Esophagus squamous epithelium (tissue), 5 donors: ENCODE data around the gene OVAAL. TPM values are rescaled to one million over a fixed set of nuclear protein-coding genes. Genes with fewer than 3 reads are reported as not detected.

ENCODE experiments used
- DNase-seq: peaks from one replicate; lab custom pipeline; 2025; lab: John Stamatoyannopoulos, UW
- H3K27ac ChIP-seq, 4 donors: fragments of 200-600 bp; sonication (generic); one replicate each; pipeline ENCODE4 v1.5.1; 2016 to 2019; ENCODE audit warnings: mild to moderate bottlenecking in 1 of 4
- H3K27me3 ChIP-seq, 4 donors: fragments of 200-600 bp; sonication (generic); 1 replicate in 3 of 4; 2 replicates in 1 of 4; pipeline versions ENCODE4 v1.5.1 to v1.6.0; 2017 to 2021; ENCODE audit warnings: antibody characterized with exemption in 1 of 4
- H3K36me3 ChIP-seq, 3 donors: fragments of 200-600 bp; sonication (generic); one replicate each; pipeline ENCODE4 v1.5.1; 2016 to 2019
- H3K4me1 ChIP-seq, 3 donors: fragments of 200-600 bp; sonication (generic); one replicate each; pipeline ENCODE4 v1.5.1; 2017 to 2019
- H3K4me3 ChIP-seq, 4 donors: fragments of 200-600 bp; sonication (generic); 1 replicate in 3 of 4; 2 replicates in 1 of 4; pipeline ENCODE4 v1.5.1; 2016 to 2019; ENCODE audit warnings: mild to moderate bottlenecking in 2 of 4, moderate library complexity in 1 of 4
- H3K9me3 ChIP-seq, 3 donors: fragments of 200-600 bp; sonication (generic); one replicate each; pipeline ENCODE4 v1.5.1; 2016 to 2019
- CTCF ChIP-seq, 6 experiments: fragments of 450-650 bp in 4 of 6; fragments of 200-600 bp in 2 of 6; sonication (generic) in 2 of 6; IDR thresholded peaks; one replicate each; pipeline ENCODE4 v1.5.1; 2016 to 2019; ENCODE audit warnings: antibody characterized with exemption in 6 of 6, mild to moderate bottlenecking in 4 of 6, moderate library complexity in 4 of 6
- POLR2A ChIP-seq, 4 donors: fragments of 450-650 bp; IDR thresholded peaks; one replicate each; pipeline ENCODE4 v1.6.1; 2017; ENCODE audit warnings: antibody characterized with exemption in 4 of 4, mild to moderate bottlenecking in 4 of 4, moderate library complexity in 3 of 4
- WGBS, 2 donors: methylation state at CpG; one replicate each; pipeline ENCODE4 v1.1.5; 2018; 5-methylcytosine and 5-hydroxymethylcytosine counted together
- intact Hi-C: fragments of 100-400 bp; cut with DNase I; formaldehyde crosslinking; loops from one replicate; pipeline ENCODE4 v1.15.0; 2022
- total RNA-seq, 4 donors: library from RNA; depleted of rRNA; stranded (reverse); fragments of >200 nt; gene quantifications; one replicate each; pipeline ENCODE4 v1.1.0, GENCODE V29; 2016
- donor health status: DM: yes; HTN: yes; CAD: no.

OVAAL gene
- total RNA-seq, 4 donors from 2014 or later, result not detected

- Histone ChIP-seq H3K27ac (peak overlapping the region in 3 of 4 donors; percentile 35 to 62 (median 37)), H3K27me3 (no peaks in the 10 kb centered on the region), H3K4me3 (no peak overlapping the region), H3K36me3 (no peaks in the 10 kb centered on the region), H3K9me3 (no peaks in the 10 kb centered on the region), H3K4me1 (peaks cover 0 to 12% (median 11%) of the 10 kb centered on the region in 3 donors)
- DNase-seq, result no peak
- 54 to 55% methylated on average over 14 of the region's 14 CpGs for WGBS, 2 donors
- no peak for TF ChIP-seq CTCF (IDR thresholded peaks at IDR 0.05)
- no peak for TF ChIP-seq POLR2A (IDR thresholded peaks at IDR 0.05)
- intact Hi-C loops, result no loop called here
These were observed 4.5 kb downstream of the OVAAL start for GRCh38 chr1:180563026-180563827.

GRCh38 chr1:180565121-180565871, 6.5 kb downstream of the OVAAL start:
- intact Hi-C loops, result no loop called here
- Histone ChIP-seq H3K36me3 (no peaks in the 10 kb centered on the region), H3K27ac (no peak overlapping the region), H3K4me1 (peaks cover 0 to 12% (median 11%) of the 10 kb centered on the region in 3 donors), H3K4me3 (no peak overlapping the region), H3K27me3 (no peaks in the 10 kb centered on the region), H3K9me3 (no peaks in the 10 kb centered on the region)
- 61 to 76% methylated on average over 4 of the region's 4 CpGs for WGBS, 2 donors
- no peak for TF ChIP-seq POLR2A (IDR thresholded peaks at IDR 0.05)
- no peak for TF ChIP-seq CTCF (IDR thresholded peaks at IDR 0.05)
- no peak for DNase-seq

GRCh38 chr1:180566026-180566425, 7.3 kb downstream of the OVAAL start:
- Histone ChIP-seq H3K4me1 (peaks cover 0 to 14% (median 11%) of the 10 kb centered on the region in 3 donors), H3K27ac (no peak overlapping the region), H3K36me3 (no peaks in the 10 kb centered on the region), H3K9me3 (no peaks in the 10 kb centered on the region), H3K27me3 (no peaks in the 10 kb centered on the region), H3K4me3 (no peak overlapping the region)
- intact Hi-C loops, result no loop called here
- TF ChIP-seq POLR2A (IDR thresholded peaks at IDR 0.05), result no peak
- TF ChIP-seq CTCF (IDR thresholded peaks at IDR 0.05), result no peak
- 38 to 59% methylated on average over 6 of the region's 6 CpGs for WGBS, 2 donors
- DNase-seq, result no peak

GRCh38 chr1:180566495-180566894, 7.7 kb downstream of the OVAAL start:
- no peak for DNase-seq
- H3K27me3 ChIP-seq, result no peaks in the 10 kb centered on the region
- WGBS, 2 donors, result 30 to 39% methylated on average over 1 of the region's 1 CpG
- no peaks in the 10 kb centered on the region for H3K9me3 ChIP-seq
- TF ChIP-seq POLR2A (IDR thresholded peaks at IDR 0.05) (no peak), CTCF (IDR thresholded peaks at IDR 0.05) (no peak)
- intact Hi-C loops, result no loop called here
- no peak overlapping the region for H3K4me3 ChIP-seq
- H3K27ac ChIP-seq, result no peak overlapping the region
- H3K4me1 ChIP-seq, result peaks cover 0 to 18% (median 11%) of the 10 kb centered on the region in 3 donors
- no peaks in the 10 kb centered on the region for H3K36me3 ChIP-seq

GRCh38 chr1:180567654-180568053, 8.9 kb downstream of the OVAAL start:
- Histone ChIP-seq H3K27me3 (no peaks in the 10 kb centered on the region), H3K4me1 (peaks cover 0 to 26% (median 8%) of the 10 kb centered on the region in 3 donors), H3K36me3 (no peaks in the 10 kb centered on the region), H3K27ac (no peak overlapping the region), H3K9me3 (no peaks in the 10 kb centered on the region), H3K4me3 (no peak overlapping the region)
- 85 to 86% methylated on average over 9 of the region's 9 CpGs for WGBS, 2 donors
- TF ChIP-seq CTCF (IDR thresholded peaks at IDR 0.05) (no peak), POLR2A (IDR thresholded peaks at IDR 0.05) (no peak)
- no peak for DNase-seq
- intact Hi-C loops, result no loop called here
